AG04449 (cell line): ENCODE data around the gene ITGA2B.

Source experiments
- CTCF ChIA-PET: fragments of 350-600 bp; formaldehyde crosslinking; extraction: SDS; loops from one replicate; lab custom pipeline; 2021; ENCODE audit warnings: antibody characterized with exemption; lab: Yijun Ruan, JAX
- POLR2A ChIA-PET: fragments of 400-600, 350-600 bp; formaldehyde crosslinking; extraction: SDS; loops from one replicate; lab custom pipeline; 2020; ENCODE audit warnings: antibody characterized with exemption, inconsistent platforms; lab: Yijun Ruan, JAX
- DNase-seq: peaks from one replicate; pipeline ENCODE4 v3.0.0-alpha.2; 2010; ENCODE audit warnings: low read depth, low spot score
- H3K4me3 ChIP-seq: 2 replicates; pipeline ENCODE4 v1.5.1; 2011; ENCODE audit warnings: low read depth, mild to moderate bottlenecking, control low read depth, low read length
- CTCF ChIP-seq: IDR thresholded peaks from one replicate; pipeline ENCODE4 v1.5.1; 2011; ENCODE audit warnings: mild to moderate bottlenecking, moderate library complexity, low read length, control low read depth, inconsistent platforms; ENCODE audit not compliant: insufficient read depth; ENCODE audit errors: missing control alignments

The ITGA2B gene

DNA sequence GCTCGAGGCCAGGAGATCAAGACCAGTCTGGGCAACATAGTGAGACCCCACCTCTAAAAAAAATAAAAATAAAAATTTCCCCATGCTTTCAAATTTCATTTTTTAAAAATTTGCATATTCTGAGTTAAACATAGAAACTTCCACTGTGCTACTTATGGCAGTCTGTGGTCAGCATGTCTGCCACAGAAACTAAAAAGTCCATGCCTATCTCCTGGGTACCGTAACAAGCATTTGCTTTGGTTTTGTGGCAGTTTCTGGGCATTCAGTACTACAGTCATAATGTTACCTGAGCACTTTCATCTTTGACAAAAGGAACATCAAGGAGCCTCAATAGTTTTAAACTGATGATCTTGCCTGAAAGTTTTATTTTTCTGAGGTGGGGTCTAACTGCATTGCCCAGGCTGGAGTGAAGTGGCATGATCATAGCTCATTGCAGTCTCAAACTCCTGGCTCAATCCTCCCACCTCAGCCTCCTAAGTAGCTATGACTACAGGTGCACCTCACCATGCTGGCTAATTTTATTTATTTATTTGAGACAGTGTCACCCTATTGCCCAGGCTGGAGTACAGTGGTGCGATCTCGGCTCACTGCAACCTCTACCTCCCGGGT is 13.2 kb upstream of the ITGA2B start:
- CTCF ChIA-PET: interaction anchor here (1.6 to 9.4 kb wide), 2 partner anchors 120 to 133 kb away, joined by 3 to 114 read pairs; no protein-coding TSS in a partner anchor
- POLR2A ChIA-PET: no interaction called here
- no peak for DNase-seq
- TF ChIP-seq CTCF: no peak
- H3K4me3 ChIP-seq: no peak overlapping the region

DNA sequence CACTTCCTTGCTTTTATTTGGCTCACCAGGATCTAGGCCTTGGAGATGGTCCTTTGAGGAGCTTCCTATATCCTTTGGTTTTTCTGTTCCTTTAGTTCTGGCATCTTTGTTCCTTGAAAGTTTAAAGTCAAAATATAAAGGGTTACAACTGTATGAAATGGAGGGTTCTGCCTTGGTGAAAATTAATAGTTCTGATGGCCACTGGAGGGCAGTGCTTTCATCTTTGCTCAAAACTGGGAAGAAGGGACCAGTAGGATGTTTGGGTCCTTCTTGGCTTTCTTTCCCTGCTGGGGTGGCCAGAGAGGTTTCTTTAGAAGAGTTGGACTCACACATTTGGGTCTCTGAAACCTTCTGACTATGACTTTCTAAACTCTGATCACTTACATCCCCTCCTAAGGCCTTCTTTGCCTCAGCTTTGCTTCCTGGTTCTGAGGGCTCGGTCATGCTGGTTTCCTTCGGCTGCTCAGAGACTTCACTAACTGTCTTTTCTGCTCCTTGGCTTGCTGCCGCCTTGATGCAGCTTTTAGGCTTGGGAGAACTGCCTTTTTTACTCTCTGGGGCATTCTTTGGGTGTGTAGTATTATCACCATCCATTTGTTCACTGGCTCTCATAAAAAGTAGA is 10.9 kb upstream of the ITGA2B start:
- POLR2A ChIA-PET: no interaction called here
- CTCF ChIA-PET: interaction anchor here (0.6 to 9.4 kb wide), 33 partner anchors 9 to 291 kb away, joined by 3 to 114 read pairs (median 4); partner anchors contain the start of genes FAM171A2 and ITGA2B
- no peak overlapping the region for H3K4me3 ChIP-seq
- peak; percentile 41 for TF ChIP-seq CTCF
- no peak for DNase-seq

GRCh38 chr17:44398692-44399691 is 9.5 kb upstream of the ITGA2B start:
- TF ChIP-seq CTCF: no peak
- H3K4me3 ChIP-seq: no peak overlapping the region
- POLR2A ChIA-PET: interaction anchor here (0.8 kb wide), 1 partner anchor 14 kb away, joined by 3 read pairs; no protein-coding TSS in a partner anchor
- no peak for DNase-seq
- CTCF ChIA-PET: interaction anchor here (0.7 to 9.4 kb wide), 18 partner anchors 9 to 292 kb away, joined by 3 to 114 read pairs (median 5); partner anchors contain the start of gene ITGA2B

DNA sequence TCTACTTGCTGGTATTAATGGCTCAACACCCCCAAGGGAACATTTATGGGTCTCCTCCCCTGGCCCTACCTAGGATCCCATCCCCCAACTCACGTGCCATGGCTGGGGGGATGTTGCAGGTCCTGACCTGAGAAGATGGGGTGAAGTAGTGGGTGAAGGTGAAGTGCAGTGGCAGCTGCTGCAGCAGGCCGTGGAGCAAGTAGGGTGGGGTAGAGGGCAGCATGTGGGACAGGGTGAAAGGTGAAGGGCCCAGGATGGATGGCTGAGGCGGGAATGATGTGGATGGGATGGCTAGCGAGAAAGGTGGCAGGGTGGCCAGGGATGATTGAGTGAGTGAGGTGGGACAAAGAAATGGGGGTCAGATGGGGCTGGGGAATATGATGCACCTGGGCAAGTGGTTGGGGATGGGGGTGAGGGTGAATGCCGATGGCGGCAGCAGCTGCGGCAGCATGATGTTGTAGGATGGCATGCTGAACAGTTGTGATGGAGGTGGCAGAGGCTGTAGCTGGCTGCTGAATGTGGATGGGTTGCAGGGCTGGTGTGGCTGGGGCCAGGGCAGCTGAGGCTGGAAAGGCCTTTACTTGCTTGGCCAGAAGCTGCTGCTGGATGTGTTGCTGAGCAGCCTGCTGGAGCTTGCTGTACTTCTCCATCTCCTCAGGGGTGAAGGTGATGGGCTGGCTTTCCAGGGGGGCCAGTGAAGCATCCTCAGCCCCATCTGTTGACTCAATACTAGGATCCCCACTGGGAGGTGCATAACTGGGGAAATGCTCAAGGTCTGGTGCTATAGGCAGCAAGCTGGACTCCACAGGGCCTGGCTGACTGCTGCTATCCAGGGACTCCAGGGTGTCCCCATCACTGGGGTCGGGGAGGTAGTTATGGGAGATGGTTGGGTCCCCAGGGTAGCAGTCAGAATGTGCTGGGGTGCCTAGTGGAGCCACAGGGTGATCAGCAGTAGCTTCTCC is 8.3 kb upstream of the ITGA2B start:
- no peak for TF ChIP-seq CTCF
- no peak overlapping the region for H3K4me3 ChIP-seq
- POLR2A ChIA-PET: interaction anchor here (0.8 kb wide), 1 partner anchor 12 kb away, joined by 3 read pairs; no protein-coding TSS in a partner anchor
- CTCF ChIA-PET: interaction anchor here (0.9 to 9.4 kb wide), 7 partner anchors 7 to 239 kb away, joined by 3 to 114 read pairs (median 8); partner anchors contain the start of genes FAM171A2 and ITGA2B
- no peak for DNase-seq

DNA sequence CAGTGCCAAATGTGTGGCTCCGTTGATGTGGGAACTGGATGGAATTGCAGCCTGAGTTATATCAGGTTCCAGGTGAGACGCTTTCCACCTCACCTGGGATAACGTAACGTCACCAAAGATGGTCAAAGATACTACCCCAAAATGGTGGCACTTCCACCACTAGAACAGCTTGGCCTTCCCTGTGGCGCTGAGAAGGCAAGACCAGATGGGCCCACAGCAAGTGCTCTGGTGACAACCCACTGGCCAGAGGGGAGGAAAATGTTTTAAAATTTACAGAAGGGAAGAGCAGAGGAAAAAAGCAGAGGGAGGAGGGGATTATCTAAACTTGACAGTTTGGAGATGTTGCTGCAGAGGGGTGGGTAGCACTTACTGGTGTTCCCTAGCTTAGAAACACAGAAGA is 7.5 kb upstream of the ITGA2B start:
- no peak for DNase-seq
- TF ChIP-seq CTCF: no peak
- CTCF ChIA-PET: interaction anchor here (0.9 to 9.4 kb wide), 5 partner anchors 9 to 125 kb away, joined by 4 to 114 read pairs (median 8); partner anchors contain the start of gene FAM171A2
- POLR2A ChIA-PET: no interaction called here
- no peak overlapping the region for H3K4me3 ChIP-seq
